ENCODE results near the gene ATE1. TPM values are rescaled to one million over a fixed set of nuclear protein-coding genes. Genes with fewer than 3 reads are reported as not detected.

The ATE1 gene
- total and polyA plus RNA-seq, 10 of the 15 experiments (the other 5 are each of a cell fraction or from before 2014, with no cell fraction given) = 4.3 to 22.7 (median 15.9) TPM

DNA sequence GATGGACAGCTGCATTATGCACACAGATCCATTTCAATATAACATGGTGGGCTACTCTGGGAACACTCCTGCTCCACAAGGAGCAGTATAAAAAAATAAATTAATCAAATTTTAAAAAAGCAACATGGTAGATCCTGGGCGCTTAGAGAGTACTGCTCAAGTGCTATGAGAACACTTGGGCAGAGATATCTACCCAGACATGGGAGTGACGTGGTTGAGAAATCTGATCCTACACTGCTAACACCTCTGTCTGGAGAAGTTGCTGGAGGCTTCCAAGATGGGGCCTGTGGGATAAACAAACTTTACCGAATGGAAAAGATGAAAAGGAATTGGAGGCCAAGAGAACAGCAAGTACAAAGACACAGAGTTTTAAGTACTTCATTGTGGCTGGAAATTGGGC is 38.2 kb upstream of the ATE1 start:
- H3K36me3 ChIP-seq (ENCODE audit: control insufficient read depth in 2 of 2, insufficient read depth in 2 of 2, low read length in 1 of 2) = peaks cover 5 to 27% of the 10 kb centered on the region in 2 experiments
- no peak overlapping the region for H3K4me3 ChIP-seq
- H3K9me3 ChIP-seq (replicated peaks; ENCODE audit: control insufficient read depth, insufficient read depth, low read length) = no peaks in the 10 kb centered on the region
- no peak overlapping the region for H3K9ac ChIP-seq (ENCODE audit: control insufficient read depth, insufficient read depth, low read length)
- DNase-seq (ENCODE audit: low read depth, low spot score) (no peak), ATAC-seq (no peak), FAIRE-seq (no peak)
- no peaks in the 10 kb centered on the region for H3K27me3 ChIP-seq (replicated peaks in 1 of 2; ENCODE audit: control insufficient read depth in 2 of 2, insufficient read depth in 2 of 2, low read length in 1 of 2)
- H3K27ac ChIP-seq (ENCODE audit: control insufficient read depth, insufficient read depth) = no peak overlapping the region
- H3K4me2 ChIP-seq (ENCODE audit: control insufficient read depth, insufficient read depth) = no peak overlapping the region
- TF ChIP-seq MYC (IDR thresholded peaks at IDR 0.05; ENCODE audit: insufficient read depth, insufficient read length, insufficient replicate concordance, low read length, severe bottlenecking) (no peak), MEF2B (IDR thresholded peaks at IDR 0.05; ENCODE audit: partially characterized antibody, poor library complexity, severe bottlenecking) (no peak), JUNB (IDR thresholded peaks at IDR 0.05) (no peak), EGR1 (IDR thresholded peaks at IDR 0.05; ENCODE audit: borderline replicate concordance in 1 of 2, low read depth in 2 of 2, low read length in 2 of 2) (no peak), NR2C1 (IDR thresholded peaks at IDR 0.05) (no peak), TBL1XR1 (IDR thresholded peaks at IDR 0.05; ENCODE audit: low read depth, low read length) (no peak)
- ChIA-PET SMC1A (ENCODE audit: uncharacterized antibody, unreplicated experiment) (interaction anchor here (1.2 kb wide), 1 partner anchor 212 kb away, joined by 3 read pairs; no protein-coding TSS in a partner anchor), CTCF (no interaction called here), RAD21 (ENCODE audit: unreplicated experiment) (no interaction called here), POLR2A (no interaction called here)
- H3K79me2 ChIP-seq (ENCODE audit: control insufficient read depth, insufficient read depth, low read length) = no peaks in the 10 kb centered on the region
- no peaks in the 10 kb centered on the region for H3K4me1 ChIP-seq (ENCODE audit: control insufficient read depth, insufficient read depth, low read length)
- H4K20me1 ChIP-seq (ENCODE audit: control insufficient read depth, insufficient read depth) = no peaks in the 10 kb centered on the region
- intact Hi-C loops (cut with micrococcal nuclease; ENCODE audit: unreplicated experiment) (no loop called here), in situ Hi-C loops (cut with MboI) (no loop called here)
- WGBS (ENCODE audit: insufficient coverage, insufficient replicate concordance, low lambda C conversion rate, missing lambda C conversion rate) = 94% methylated on average over 3 of the region's 3 CpGs
- BruUV-seq (replicated peaks) = no TSS peak
- H2AFZ ChIP-seq (ENCODE audit: control insufficient read depth, low read depth, low read length) = no peak overlapping the region

DNA sequence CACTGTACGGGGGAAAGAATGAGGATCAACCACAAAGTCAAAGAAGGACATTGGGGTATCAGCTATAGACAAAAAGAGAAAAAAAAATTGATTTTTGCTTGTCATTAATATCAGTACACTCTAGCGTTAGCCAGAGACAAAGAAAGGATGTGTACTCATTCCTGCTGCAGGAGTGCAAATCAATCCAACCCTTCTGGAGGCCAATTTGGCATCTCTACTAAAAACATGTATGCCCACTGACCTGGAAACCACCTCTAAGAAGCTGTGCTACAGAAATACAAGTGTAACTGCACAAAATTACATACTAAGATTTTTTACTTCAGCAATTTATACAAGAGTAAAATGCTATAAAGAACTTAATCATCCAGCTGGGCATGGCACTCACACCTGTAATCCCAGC is 33.6 kb upstream of the ATE1 start:
- BruUV-seq (replicated peaks) = no TSS peak
- RAD21 ChIA-PET (ENCODE audit: unreplicated experiment) = no interaction called here
- H2AFZ ChIP-seq (ENCODE audit: control insufficient read depth, low read depth, low read length) = no peak overlapping the region
- H3K4me3 ChIP-seq = no peak overlapping the region
- H3K4me1 ChIP-seq (ENCODE audit: control insufficient read depth, insufficient read depth, low read length) = no peaks in the 10 kb centered on the region
- H3K36me3 ChIP-seq (ENCODE audit: control insufficient read depth in 2 of 2, insufficient read depth in 2 of 2, low read length in 1 of 2) = peaks cover 6 to 18% of the 10 kb centered on the region in 2 experiments
- CTCF ChIA-PET = no interaction called here
- in situ Hi-C loops (cut with MboI) = no loop called here
- H4K20me1 ChIP-seq (ENCODE audit: control insufficient read depth, insufficient read depth) = no peaks in the 10 kb centered on the region
- SMC1A ChIA-PET (ENCODE audit: uncharacterized antibody, unreplicated experiment) = no interaction called here
- no peaks in the 10 kb centered on the region for H3K9me3 ChIP-seq (replicated peaks; ENCODE audit: control insufficient read depth, insufficient read depth, low read length)
- no peak overlapping the region for H3K27ac ChIP-seq (ENCODE audit: control insufficient read depth, insufficient read depth)
- no peak for DNase-seq (ENCODE audit: low read depth, low spot score)
- POLR2A ChIA-PET = no interaction called here
- FAIRE-seq = no peak
- no peaks in the 10 kb centered on the region for H3K27me3 ChIP-seq (replicated peaks in 1 of 2; ENCODE audit: control insufficient read depth in 2 of 2, insufficient read depth in 2 of 2, low read length in 1 of 2)
- no peak overlapping the region for H3K9ac ChIP-seq (ENCODE audit: control insufficient read depth, insufficient read depth, low read length)
- ATAC-seq = no peak
- H3K79me2 ChIP-seq (ENCODE audit: control insufficient read depth, insufficient read depth, low read length) = no peaks in the 10 kb centered on the region
- H3K4me2 ChIP-seq (ENCODE audit: control insufficient read depth, insufficient read depth) = no peak overlapping the region
- intact Hi-C loops (cut with micrococcal nuclease; ENCODE audit: unreplicated experiment) = no loop called here
- 93% methylated on average over 2 of the region's 2 CpGs for WGBS (ENCODE audit: insufficient coverage, insufficient replicate concordance, low lambda C conversion rate, missing lambda C conversion rate)
- no peak for TF ChIP-seq STAT1 (conservative IDR thresholded peaks at IDR 0.05)
- TF ChIP-seq, protein P1, sequence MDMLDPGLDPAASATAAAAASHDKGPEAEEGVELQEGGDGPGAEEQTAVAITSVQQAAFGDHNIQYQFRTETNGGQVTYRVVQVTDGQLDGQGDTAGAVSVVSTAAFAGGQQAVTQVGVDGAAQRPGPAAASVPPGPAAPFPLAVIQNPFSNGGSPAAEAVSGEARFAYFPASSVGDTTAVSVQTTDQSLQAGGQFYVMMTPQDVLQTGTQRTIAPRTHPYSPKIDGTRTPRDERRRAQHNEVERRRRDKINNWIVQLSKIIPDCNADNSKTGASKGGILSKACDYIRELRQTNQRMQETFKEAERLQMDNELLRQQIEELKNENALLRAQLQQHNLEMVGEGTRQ (IDR thresholded peaks at IDR 0.05; ENCODE audit: borderline replicate concordance, low read depth, low read length) = no peak
- no peak for TF ChIP-seq POLR2AphosphoS5 (IDR thresholded peaks at IDR 0.05; ENCODE audit: low read length)
- no peak for TF ChIP-seq MTA2 (IDR thresholded peaks at IDR 0.05; ENCODE audit: low read depth)
- TF ChIP-seq CHD2 (IDR thresholded peaks at IDR 0.05; ENCODE audit: borderline replicate concordance, low read depth, low read length) = no peak
- TF ChIP-seq HCFC1 (IDR thresholded peaks at IDR 0.05; ENCODE audit: low read length) = no peak
- TF ChIP-seq KAT2A (conservative IDR thresholded peaks at IDR 0.05; ENCODE audit: control insufficient read depth, low read depth, low read length) = no peak

Data from GM12878 (cell line).